ENCODE data around the gene ADCY2.

DNA sequence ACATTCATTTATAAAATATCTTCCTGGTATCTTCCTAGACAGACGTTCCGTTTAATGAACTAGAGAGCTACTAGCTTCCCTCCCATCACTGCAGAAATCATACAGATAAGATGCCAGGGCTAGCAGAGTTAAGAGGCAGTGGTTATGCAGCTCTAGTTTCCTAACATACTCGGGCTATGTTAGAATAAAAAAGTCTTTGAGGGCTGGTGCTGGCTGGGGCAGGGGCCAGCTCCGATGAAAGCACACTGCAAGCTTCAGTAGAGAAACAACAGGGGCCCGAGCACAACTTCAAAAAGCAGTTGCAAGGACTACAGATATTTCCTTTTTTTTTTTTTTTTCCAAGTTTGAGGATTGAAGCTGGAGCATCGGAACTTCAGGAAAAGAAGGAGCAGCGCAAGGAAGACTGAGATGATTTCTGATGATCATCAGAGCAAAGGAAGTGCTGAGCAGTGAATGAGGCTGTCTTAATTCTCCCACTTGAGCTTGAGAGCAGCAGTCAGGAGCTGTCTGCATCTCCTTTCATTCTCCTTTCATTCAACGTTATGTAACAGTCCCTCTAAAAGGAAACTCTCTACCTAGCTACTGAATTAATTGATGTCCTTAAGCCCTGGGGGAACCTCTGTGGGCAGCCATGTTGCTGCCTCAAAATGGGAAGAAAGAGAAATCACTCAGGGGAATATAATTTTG, 47.6 kb upstream of the ADCY2 start:
- no peak for TF ChIP-seq YY1 (IDR thresholded peaks at IDR 0.05; ENCODE audit: insufficient read depth, insufficient read length)
- no peak for TF ChIP-seq ZNF274 (IDR thresholded peaks at IDR 0.05; ENCODE audit: low read depth, low read length)
- TF ChIP-seq SUZ12 (IDR thresholded peaks at IDR 0.05; ENCODE audit: extremely low read depth, insufficient read depth, insufficient read length): no peak
